HG02943 (cell line): ENCODE measurements around the gene ROM1.
"Not testable (repeated sequence)": the region's sequence is repeated elsewhere in the genome, so short reads cannot be mapped to it uniquely, and the experiment has no call there.

Source experiments
- ATAC-seq: cut with Tn5 transposase; IDR thresholded peaks from one replicate; pipeline ENCODE4 v1.9.1; 2021; ENCODE audit warnings: mild to moderate bottlenecking, low read depth, moderate library complexity; ENCODE audit not compliant: unreplicated experiment

ROM1 gene

GRCh38 chr11:62612366-62613290 lies at the start of gene ROM1, which contains the start of gene EML3:
TSS of gene ROM1 (plus strand) at chr11:62613257. CDS start at chr11:62613282, 25 bp downstream.
TSS of gene EML3 (minus strand) at chr11:62612775. CDS start at chr11:62612457, 318 bp downstream.
- peak; percentile 61 for ATAC-seq

GRCh38 chr11:62565100-62565802 lies 47.8 kb upstream of the ROM1 start:
- ATAC-seq, result no peak

- no peak for ATAC-seq
These were observed 46.8 kb upstream of the ROM1 start for GRCh38 chr11:62566247-62566646.

- ATAC-seq, result no peak
These were observed 45.9 kb upstream of the ROM1 start for GRCh38 chr11:62567018-62567633.

- ATAC-seq, result no peak
These were observed 43.4 kb upstream of the ROM1 start for GRCh38 chr11:62569611-62570010.

GRCh38 chr11:62570903-62571302 lies 42.2 kb upstream of the ROM1 start:
- not testable (repeated sequence) for ATAC-seq

- ATAC-seq, result not testable (repeated sequence)
These were observed 41.6 kb upstream of the ROM1 start for GRCh38 chr11:62571493-62571892.

- ATAC-seq, result no peak
These were observed 40.6 kb upstream of the ROM1 start for GRCh38 chr11:62572431-62572830.

GRCh38 chr11:62573006-62573591 lies 40.0 kb upstream of the ROM1 start:
- no peak for ATAC-seq

GRCh38 chr11:62573592-62574362 lies 39.3 kb upstream of the ROM1 start, which contains the start of gene EEF1G:
TSS of gene EEF1G (minus strand) at chr11:62573891. CDS start at chr11:62573842, 49 bp downstream.
- peak; percentile 91 for ATAC-seq

- peak; percentile 9 for ATAC-seq
These were observed 38.5 kb upstream of the ROM1 start for GRCh38 chr11:62574363-62575071.

- ATAC-seq, result no peak
These were observed 37.9 kb upstream of the ROM1 start for GRCh38 chr11:62575156-62575555.

GRCh38 chr11:62575837-62576236 lies 37.2 kb upstream of the ROM1 start:
- no peak for ATAC-seq

- no peak for ATAC-seq
These were observed 35.9 kb upstream of the ROM1 start for GRCh38 chr11:62577046-62577714.

- no peak for ATAC-seq
These were observed 34.5 kb upstream of the ROM1 start for GRCh38 chr11:62578541-62578940.

- ATAC-seq, result no peak
These were observed 33.8 kb upstream of the ROM1 start for GRCh38 chr11:62579252-62579651.

- no peak for ATAC-seq
These were observed 31.9 kb upstream of the ROM1 start for GRCh38 chr11:62580959-62581715.

- not testable (repeated sequence) for ATAC-seq
These were observed 31.3 kb upstream of the ROM1 start for GRCh38 chr11:62581735-62582134.
